ENCODE measurements around the gene MIOX. TPM values are rescaled to one million over a fixed set of nuclear protein-coding genes. Genes with fewer than 3 reads are reported as not detected.

The MIOX gene
- total and polyA plus RNA-seq, 9 of the 15 experiments (the other 6 are each of a cell fraction or from before 2014, with no cell fraction given) = 0.08 TPM; not detected in 8

- TF ChIP-seq ZNF311 (CRISPR knock-in tag; IDR thresholded peaks at IDR 0.05) = no peak
- no peak for TF ChIP-seq SNRNP70 (optimal IDR thresholded peaks at IDR 0.05; ENCODE audit: low read depth, low read length)
- no peak for TF ChIP-seq BRF1 (IDR thresholded peaks at IDR 0.05; ENCODE audit: borderline replicate concordance, extremely low read depth, insufficient read length)
- no peak for TF ChIP-seq RBBP5 (IDR thresholded peaks at IDR 0.05; ENCODE audit: borderline replicate concordance, insufficient read depth, low read length, poor library complexity, severe bottlenecking)
- no peak for TF ChIP-seq HDAC8 (tag; IDR thresholded peaks at IDR 0.05)
- no peak for TF ChIP-seq ZNF384 (IDR thresholded peaks at IDR 0.05; ENCODE audit: low read depth, low read length)
- TF ChIP-seq TSC22D4 (tag; IDR thresholded peaks at IDR 0.05) = no peak
Observed at GRCh38 chr22:50460938-50461337, 25.7 kb upstream of the MIOX start (continued).

- POLR2A ChIA-PET = no interaction called here
- FAIRE-seq = no peak
- TF ChIP-seq HNRNPK (IDR thresholded peaks at IDR 0.05; ENCODE audit: low read depth, low read length, poor library complexity, severe bottlenecking) = no peak
- no peak for TF ChIP-seq ZNF318 (IDR thresholded peaks at IDR 0.05; ENCODE audit: borderline replicate concordance in 1 of 2, low read depth in 1 of 2)
- no peak for TF ChIP-seq ZNF445 (CRISPR knock-in tag; IDR thresholded peaks at IDR 0.05; ENCODE audit: low read depth)
- no peak for TF ChIP-seq ZFPM2 (CRISPR knock-in tag; IDR thresholded peaks at IDR 0.05)
- TF ChIP-seq KAT8 (IDR thresholded peaks at IDR 0.05; ENCODE audit: low read depth) = no peak
- no peak for TF ChIP-seq ELK3 (CRISPR knock-in tag; IDR thresholded peaks at IDR 0.05)
Observed at GRCh38 chr22:50461536-50461935, 25.1 kb upstream of the MIOX start.

More at GRCh38 chr22:50461536-50461935, 25.1 kb upstream of the MIOX start:
- Histone ChIP-seq H3K36me3 (ENCODE audit: control insufficient read depth, insufficient read depth, low read length) (peaks cover 61% of the 10 kb centered on the region; the same call in 1 of the 3 replicates), H3K79me2 (ENCODE audit: control insufficient read depth, insufficient read depth, low read length) (no peaks in the 10 kb centered on the region), H3K27me3 (ENCODE audit: control insufficient read depth in 2 of 2, insufficient read depth in 2 of 2, low read length in 2 of 2) (no peaks in the 10 kb centered on the region), H3K4me2 (ENCODE audit: insufficient read depth, low read length) (no peak overlapping the region), H3K27ac (ENCODE audit: extremely low read depth, low read depth, low read length) (no peak overlapping the region), H3K4me1 (replicated peaks in 1 of 2; ENCODE audit: control insufficient read depth in 2 of 2, insufficient read depth in 2 of 2, low read length in 2 of 2) (peaks cover 0 to 4% of the 10 kb centered on the region in 2 experiments; a peak in 2 of 5 replicates), H3K9ac (ENCODE audit: insufficient read depth in 1 of 2, low read depth in 2 of 2, low read length in 2 of 2) (no peak overlapping the region), H3K9me3 (replicated peaks; ENCODE audit: control insufficient read depth, insufficient read depth, low read depth, low read length) (no peaks in the 10 kb centered on the region), H3K4me3 (no peak overlapping the region), H3K9me1 (ENCODE audit: control insufficient read depth, insufficient read depth, low read length) (no peaks in the 10 kb centered on the region), H4K20me1 (replicated peaks; ENCODE audit: control insufficient read depth, insufficient read depth, low read length) (no peaks in the 10 kb centered on the region), H2AFZ (ENCODE audit: low read depth, low read length) (no peak overlapping the region)
- intact Hi-C loops (cut with micrococcal nuclease) = no loop called here
- 95% methylated on average over 7 of the region's 26 CpGs for WGBS (ENCODE audit: insufficient coverage, low coverage, missing lambda C conversion rate)
- in situ Hi-C loops (cut with MboI) = no loop called here
- CTCF ChIA-PET (ENCODE audit: low intra/inter-chr PET ratio) = interaction anchor here (0.6 kb wide), 1 partner anchor 360 kb away, joined by 3 read pairs; no protein-coding TSS in a partner anchor
- DNase-seq (ENCODE audit: extremely low read depth in 1 of 4, low spot score in 3 of 4) = no peak
- BruUV-seq (replicated peaks) = no TSS peak
- ATAC-seq = no peak
